ENCODE results near the gene JAKMIP2.
A peak's percentile ranks its signal among the peaks of the same experiment; 100 is the strongest.
"Not testable (repeated sequence)": the region's sequence is repeated elsewhere in the genome, so short reads cannot be mapped to it uniquely, and the experiment has no call there.

Gene JAKMIP2

GRCh38 chr5:147782110-147783028 is at the start of gene JAKMIP2:
Gene JAKMIP2, minus strand, starts transcription at chr5:147782728. Its CDS starts 110,922 bp downstream, at chr5:147671806.
- DNase-seq (ENCODE audit: low read depth in 2 of 2, low spot score in 1 of 2) = peak; percentile 27 to 78

GRCh38 chr5:147831465-147831864 is 48.9 kb upstream of the JAKMIP2 start, which contains the start of gene SPINK1:
Gene SPINK1, minus strand, starts transcription at chr5:147831671. Its CDS starts 94 bp downstream, at chr5:147831577.
- DNase-seq (ENCODE audit: low read depth in 2 of 2, low spot score in 1 of 2) = no peak

DNA sequence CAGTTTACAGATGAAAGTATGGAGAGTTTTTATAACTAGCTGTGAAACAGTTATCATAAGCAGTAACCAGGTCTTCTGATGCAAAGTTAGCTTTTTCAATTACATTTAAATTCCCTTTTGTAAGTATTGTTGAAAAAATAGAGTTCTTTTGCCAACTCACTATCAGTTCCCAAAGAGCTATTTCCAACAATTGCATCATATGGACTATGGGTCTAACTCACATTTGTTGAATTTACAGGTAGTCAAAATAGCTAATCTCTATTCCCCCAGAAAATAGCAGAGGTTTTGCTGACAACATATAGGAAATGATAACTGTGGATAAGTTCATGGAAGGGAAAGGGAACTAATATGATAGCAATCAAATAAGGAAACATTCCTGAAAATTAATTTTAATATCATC is 47.5 kb upstream of the JAKMIP2 start:
- DNase-seq (ENCODE audit: low read depth in 2 of 2, low spot score in 1 of 2) = no peak

GRCh38 chr5:147827017-147827416 is 44.5 kb upstream of the JAKMIP2 start:
- DNase-seq (ENCODE audit: low read depth in 2 of 2, low spot score in 1 of 2) = not testable (repeated sequence)

GRCh38 chr5:147826361-147826760 is 43.8 kb upstream of the JAKMIP2 start:
- DNase-seq (ENCODE audit: low read depth in 2 of 2, low spot score in 1 of 2) = no peak

- DNase-seq (ENCODE audit: low read depth in 2 of 2, low spot score in 1 of 2) = no peak
Measured at GRCh38 chr5:147822686-147823491, 40.4 kb upstream of the JAKMIP2 start.

DNA sequence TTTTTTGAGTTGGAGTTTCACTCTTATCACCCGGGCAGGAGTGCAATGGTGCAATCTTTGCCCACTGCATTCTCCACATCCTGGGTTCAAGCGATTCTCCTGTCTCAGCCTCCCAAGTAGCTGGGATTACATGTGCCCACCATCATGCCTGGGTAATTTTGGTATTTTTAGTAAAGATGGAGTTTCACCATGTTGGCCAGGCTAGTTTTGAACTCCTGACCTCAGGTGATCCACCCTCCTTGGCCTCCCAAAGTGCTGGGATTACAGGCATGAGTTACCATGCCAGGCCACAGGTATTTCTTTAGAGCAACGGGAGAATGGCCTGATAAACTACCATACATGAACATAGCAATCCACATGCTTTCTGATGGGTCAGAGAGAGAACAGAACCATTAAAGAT is 39.7 kb upstream of the JAKMIP2 start:
- DNase-seq (ENCODE audit: low read depth in 2 of 2, low spot score in 1 of 2) = not testable (repeated sequence)

DNA sequence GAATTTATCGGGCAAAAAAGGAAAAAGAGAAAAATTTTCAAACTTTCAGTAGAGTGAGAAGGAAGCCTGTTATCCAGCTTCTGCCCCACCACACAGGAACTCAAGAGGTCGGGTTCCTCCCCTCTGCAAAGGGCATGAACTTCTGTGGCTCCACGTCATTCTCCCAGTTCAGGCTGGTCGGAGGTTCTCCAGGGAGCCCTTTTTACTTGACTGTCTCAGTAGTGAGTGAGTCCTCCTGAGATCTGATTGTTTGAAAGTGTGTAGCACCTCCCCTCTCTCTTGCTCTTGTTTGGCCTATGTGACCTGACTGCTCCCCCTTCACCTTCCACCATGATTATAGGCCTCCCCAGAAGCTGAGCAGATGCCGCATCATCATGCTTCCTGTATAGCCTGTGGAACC is 39.2 kb upstream of the JAKMIP2 start:
- DNase-seq (ENCODE audit: low read depth in 2 of 2, low spot score in 1 of 2) = no peak

DNA sequence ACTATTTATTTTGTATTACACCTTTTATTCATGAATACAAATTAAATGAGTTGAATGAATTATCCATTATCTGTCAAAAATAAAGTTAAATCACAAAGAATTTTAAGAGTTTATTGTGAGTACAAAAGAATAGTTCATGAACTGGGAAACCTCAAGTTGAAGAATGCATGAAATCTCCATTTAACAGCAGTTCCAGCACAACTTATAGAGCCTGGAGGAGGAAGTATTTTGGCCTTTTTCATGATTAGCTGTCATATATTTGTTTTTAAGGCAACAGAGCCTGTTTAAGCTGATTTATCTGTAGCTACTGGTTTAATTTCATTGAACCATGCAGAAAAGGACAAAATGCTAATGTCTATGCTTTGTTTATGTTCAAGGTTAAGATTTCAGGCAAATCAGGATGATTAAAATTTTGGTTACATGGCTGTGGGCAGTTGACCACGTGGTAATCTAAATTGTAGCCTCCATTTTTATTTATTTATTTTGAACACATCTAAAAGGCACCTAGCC is 36.8 kb upstream of the JAKMIP2 start:
- DNase-seq (ENCODE audit: low read depth in 2 of 2, low spot score in 1 of 2) = no peak

GRCh38 chr5:147818290-147818689 is 35.8 kb upstream of the JAKMIP2 start:
- DNase-seq (ENCODE audit: low read depth in 2 of 2, low spot score in 1 of 2) = no peak

DNA sequence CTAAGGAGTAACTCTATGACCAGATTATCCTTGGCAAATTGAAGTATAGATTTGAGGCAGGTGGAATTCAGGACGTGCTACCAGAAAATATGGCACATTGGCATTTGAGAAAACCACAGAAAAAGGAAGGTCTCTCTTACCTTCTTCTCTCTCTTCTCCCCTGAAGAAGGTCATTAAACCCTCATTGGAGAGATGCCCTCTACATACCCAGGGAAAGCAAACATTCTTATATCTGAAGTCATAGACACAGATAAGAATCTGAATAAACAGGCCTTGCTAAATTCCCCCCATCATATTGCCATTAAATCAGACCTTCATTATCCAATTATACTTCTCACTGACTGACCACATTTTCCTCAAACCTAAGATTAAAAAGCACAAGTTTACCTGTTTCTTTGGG is 31.2 kb upstream of the JAKMIP2 start:
- DNase-seq (ENCODE audit: low read depth in 2 of 2, low spot score in 1 of 2) = no peak

DNA sequence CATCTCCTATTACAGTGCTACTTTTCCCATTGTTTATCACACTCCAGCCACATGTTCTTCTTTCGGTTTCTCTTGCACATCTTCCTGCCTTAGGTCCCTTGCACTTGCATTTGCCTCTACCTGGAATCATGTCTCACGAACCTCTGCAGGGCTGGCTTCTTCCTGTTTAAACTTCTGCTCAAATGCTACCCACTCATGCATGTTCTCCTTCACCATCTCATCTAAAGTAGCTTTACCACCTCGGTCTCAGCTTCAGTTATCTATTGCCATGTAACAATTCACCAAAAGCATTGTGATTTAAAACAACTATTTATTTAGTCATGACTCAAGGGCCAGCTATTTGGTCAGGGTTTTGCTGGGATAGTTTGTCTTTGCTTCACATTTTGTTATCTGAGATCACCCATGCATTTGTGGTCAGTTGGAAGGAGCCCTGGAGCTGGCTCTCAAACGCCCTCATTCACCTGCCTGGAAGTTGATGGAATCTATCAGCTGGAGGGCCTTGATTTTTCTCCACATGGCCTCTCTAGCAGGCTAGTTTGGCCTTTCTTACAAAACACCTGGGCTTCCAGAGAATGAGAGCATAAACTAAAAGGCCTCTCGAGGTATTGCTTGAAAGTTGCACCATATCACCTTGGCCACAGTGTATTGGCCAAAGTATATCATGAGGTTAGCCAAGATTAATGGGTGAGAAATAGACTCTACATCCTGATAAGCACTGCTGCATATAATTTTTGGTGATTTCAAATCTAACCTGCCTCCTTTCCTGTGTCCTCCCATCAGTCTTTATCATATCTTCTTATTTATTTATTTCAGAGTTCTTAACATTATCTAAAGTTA is 27.5 kb upstream of the JAKMIP2 start:
- DNase-seq (ENCODE audit: low read depth in 2 of 2, low spot score in 1 of 2) = no peak

DNA sequence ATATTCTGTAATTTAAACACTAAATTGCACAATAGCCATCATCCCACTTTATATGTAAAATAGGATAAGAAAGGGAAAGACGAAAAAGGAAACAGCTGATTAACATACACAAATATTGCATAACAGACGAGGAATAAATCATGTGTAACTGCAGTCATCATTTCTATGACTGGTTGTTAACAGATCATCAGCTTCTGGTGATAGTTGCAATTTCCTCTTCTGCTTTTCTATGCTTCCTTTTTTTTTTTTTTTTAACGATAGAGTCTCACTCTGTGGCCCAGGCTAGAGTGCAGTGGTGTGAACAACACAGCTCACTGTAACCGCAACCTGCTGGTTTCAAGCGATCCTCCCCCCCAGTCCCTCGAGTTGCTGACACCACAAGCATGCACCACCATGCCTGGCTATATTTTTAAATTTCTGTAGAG is 22.5 kb upstream of the JAKMIP2 start:
- DNase-seq (ENCODE audit: low read depth in 2 of 2, low spot score in 1 of 2) = peak in 1 of 2 donors; percentile 16

DNA sequence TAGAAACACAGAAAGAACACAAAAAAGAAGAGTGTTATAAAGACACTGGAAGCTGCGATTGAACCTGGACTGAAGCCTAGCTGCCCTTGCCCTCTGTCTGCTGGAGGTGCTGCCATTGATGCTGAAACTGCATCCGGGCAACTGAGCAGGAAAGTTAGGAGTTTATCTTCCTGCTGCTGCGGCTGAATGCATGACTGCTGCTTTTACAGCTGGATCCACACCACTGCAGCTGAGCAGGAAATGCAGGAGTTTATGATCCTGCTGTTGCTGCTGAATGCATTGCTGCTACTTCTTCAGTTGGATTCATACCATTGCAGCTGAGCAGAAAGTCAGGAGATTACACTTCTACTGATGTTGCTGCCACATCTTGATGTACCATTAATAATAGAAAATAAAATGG is 21.8 kb upstream of the JAKMIP2 start:
- no peak for DNase-seq (ENCODE audit: low read depth in 2 of 2, low spot score in 1 of 2)

- DNase-seq (ENCODE audit: low read depth in 2 of 2, low spot score in 1 of 2) = no peak
Measured at GRCh38 chr5:147803926-147804325, 21.4 kb upstream of the JAKMIP2 start.

DNA sequence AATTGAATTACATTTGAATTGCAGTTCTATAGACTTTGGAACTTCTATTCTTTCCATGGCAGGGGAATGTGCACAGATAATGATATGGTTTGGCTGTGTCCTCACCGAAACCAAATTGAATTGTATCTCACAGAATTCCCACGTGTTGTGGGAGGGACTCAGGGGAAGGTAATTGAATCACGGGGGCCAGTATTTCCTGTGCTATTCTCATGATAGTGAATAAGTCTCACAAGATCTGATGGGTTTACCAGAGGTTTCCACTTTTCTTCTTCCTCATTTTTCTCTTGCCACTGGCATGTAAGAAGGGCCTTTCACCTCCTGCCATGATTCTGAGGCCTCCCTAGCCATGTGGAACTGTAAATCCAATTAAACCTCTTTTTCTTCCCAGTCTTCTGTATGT is 20.6 kb upstream of the JAKMIP2 start:
- DNase-seq (ENCODE audit: low read depth in 2 of 2, low spot score in 1 of 2) = not testable (repeated sequence)

GRCh38 chr5:147801461-147801860 is 18.9 kb upstream of the JAKMIP2 start:
- no peak for DNase-seq (ENCODE audit: low read depth in 2 of 2, low spot score in 1 of 2)

DNA sequence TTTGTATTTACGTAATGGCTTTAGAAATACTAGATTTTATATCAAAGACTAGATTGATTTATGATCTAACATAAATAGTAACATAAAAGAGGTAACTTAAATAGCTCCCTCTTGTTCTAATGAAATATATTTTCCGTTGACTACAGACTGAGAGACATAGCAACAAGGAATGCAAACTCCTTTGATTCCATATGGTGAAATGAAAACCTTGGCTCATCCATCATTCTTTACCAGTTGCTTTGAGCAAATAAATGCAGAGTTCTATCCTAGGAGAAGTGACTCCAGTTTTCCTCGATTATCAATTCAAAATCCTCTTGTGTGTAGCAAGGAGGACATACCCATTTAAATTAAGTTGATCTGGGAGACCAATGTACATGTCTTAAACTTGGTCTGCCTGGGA is 18.0 kb upstream of the JAKMIP2 start:
- no peak for DNase-seq (ENCODE audit: low read depth in 2 of 2, low spot score in 1 of 2)

DNA sequence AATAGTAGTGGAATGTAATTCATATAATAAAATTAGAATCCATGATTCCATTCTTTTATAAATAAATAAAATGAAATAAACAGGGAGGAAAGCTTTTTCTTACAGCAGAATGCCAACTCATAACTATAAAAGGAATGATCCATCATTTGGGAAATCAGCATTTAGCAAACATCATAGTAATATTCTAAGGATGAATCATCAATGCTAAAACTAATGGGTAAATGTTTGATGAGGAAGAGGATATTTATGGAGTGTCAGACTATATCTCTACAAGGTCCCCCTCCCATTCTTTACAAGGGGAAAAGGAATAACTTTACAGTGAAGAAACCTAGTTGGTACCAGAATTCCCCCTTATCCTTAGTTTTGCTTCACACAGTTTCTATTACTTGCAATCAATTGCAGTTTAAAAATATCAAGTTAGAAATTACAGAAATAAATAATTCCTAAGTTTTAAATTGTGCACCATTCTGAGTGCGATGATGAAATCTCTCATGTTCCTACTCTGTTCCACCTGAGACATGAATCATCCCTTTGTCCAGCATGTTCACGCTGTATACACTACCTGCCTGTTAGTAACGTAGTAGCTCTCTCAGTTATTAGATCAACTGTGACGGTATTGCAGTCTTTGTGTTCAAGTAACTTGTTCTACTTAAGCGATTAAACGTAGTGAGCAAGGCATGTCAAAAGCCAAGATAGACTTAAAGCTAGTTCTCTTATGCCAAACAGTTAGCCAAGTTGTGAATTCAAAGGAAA is 14.2 kb upstream of the JAKMIP2 start:
- no peak for DNase-seq (ENCODE audit: low read depth in 2 of 2, low spot score in 1 of 2)

- DNase-seq (ENCODE audit: low read depth in 2 of 2, low spot score in 1 of 2) = no peak
Measured at GRCh38 chr5:147791181-147791580, 8.7 kb upstream of the JAKMIP2 start.
